GM23248 (cell line): ENCODE measurements around the gene TRMT1.

Source experiments
- EZH2 ChIP-seq: fragments of 200-600 bp; sonication (generic); IDR thresholded peaks from 2 replicates; pipeline ENCODE4 v1.6.1; 2018; ENCODE audit warnings: antibody characterized with exemption, mild to moderate bottlenecking; ENCODE audit not compliant: insufficient read depth, poor library complexity, severe bottlenecking
- EZH2phosphoT487 ChIP-seq: fragments of 200-600 bp; sonication (generic); IDR thresholded peaks from 2 replicates; pipeline ENCODE4 v1.6.1; 2018; ENCODE audit warnings: antibody characterized with exemption, moderate library complexity, mild to moderate bottlenecking, low read depth; ENCODE audit not compliant: insufficient read depth

DNA sequence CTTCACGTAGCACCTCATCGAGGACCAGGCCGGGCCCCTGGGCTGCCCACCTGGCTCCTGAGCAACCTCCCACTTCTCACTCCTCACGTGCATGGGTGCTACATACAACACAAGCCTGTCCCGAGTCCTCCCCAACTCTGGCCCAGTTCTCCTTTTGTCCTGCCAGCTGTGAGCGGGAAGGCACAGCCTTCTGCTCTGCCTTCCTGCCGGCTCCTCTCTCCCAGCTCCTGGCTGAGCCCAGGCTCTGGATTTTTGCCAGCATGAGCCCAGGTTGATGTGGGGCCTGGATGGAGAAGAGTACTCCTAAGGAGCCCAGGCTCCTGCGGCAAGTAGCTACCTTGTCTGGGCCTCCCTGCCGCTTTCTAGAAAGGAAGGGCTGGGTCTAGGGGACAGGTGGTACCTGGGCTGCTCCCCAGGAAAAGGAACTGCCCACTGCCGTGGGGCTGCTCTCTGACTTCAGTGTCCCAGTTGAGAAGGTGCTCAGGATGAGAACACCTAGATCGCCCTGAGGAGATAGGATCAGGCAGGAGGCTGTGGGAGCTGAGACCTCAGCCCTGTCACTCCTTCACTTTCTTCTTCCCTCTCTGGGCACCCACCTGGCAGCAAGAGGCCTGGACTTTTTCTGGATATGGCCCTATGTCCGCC, 37.5 kb downstream of the TRMT1 start:
- no peak for TF ChIP-seq EZH2phosphoT487
- no peak for TF ChIP-seq EZH2
